Measurements from ENCODE around the gene CSF1. TPM values are rescaled to one million over a fixed set of nuclear protein-coding genes. Genes with fewer than 3 reads are reported as not detected.

CSF1 gene
- polyA plus RNA-seq, 10 donors = 7.0 to 13.9 (median 9.3) TPM

DNA sequence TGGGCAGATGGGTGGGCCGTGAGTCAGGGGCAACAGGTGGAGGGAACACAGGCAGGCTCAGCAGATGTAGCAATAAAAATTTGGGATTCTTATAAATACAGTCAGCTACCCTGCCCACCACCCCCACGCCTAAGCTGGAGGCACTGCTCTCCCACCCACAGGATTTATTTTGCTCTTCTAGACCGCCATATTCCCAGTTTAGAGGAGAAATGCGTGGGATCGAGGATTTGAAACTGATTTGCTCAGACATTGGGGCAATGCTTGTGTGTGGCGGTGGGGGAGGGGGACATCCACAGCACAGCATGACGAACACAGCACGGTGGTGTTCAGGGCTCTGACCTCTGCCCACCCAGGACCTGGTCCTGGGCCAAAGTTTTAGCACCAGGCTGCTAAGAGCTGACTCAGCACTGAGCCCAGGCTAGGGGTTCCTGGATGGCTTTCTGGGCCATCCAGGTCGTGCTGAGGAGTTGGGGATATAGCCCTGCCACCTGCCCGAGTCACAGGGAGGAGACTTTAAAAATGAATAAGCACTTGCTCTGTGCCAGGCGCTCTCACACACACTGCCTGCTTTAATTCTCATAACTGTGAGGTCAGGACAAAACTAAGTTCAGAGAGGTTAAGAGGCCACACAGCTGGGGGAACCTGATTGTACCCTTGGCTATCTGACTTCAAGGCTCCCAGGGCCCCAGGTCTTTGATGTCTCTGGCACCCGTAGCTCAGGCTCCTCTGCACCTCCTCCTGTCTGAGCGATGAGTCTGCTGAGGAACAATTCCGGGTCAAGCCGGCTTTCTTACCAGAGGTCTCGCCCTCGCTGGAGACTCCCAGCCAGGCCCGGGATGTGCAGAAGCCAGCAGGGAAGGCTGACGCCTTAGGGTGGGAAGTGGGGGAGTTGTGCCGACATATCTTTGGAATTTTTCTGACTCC, 29.4 kb upstream of the CSF1 start:
- no peak for DNase-seq

DNA sequence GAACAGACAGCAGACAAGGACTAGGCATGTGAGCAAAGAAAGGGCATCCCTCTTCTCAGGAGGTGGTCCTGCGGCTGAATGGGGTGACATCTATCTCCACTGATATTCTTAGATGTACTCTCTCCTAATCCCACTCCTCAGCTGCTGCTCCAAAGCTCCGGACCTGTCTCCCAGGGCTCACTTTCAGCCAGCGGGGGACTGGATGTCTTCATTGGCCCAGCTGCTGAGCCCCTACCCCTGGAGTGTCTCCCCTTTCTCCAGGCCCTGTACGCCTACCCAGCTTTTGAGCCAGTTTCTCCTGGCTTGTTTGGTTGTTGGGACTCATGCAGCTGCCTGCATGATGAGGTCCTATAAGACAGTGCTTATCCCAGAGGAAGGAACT, 28.8 kb upstream of the CSF1 start:
- no peak for DNase-seq

DNA sequence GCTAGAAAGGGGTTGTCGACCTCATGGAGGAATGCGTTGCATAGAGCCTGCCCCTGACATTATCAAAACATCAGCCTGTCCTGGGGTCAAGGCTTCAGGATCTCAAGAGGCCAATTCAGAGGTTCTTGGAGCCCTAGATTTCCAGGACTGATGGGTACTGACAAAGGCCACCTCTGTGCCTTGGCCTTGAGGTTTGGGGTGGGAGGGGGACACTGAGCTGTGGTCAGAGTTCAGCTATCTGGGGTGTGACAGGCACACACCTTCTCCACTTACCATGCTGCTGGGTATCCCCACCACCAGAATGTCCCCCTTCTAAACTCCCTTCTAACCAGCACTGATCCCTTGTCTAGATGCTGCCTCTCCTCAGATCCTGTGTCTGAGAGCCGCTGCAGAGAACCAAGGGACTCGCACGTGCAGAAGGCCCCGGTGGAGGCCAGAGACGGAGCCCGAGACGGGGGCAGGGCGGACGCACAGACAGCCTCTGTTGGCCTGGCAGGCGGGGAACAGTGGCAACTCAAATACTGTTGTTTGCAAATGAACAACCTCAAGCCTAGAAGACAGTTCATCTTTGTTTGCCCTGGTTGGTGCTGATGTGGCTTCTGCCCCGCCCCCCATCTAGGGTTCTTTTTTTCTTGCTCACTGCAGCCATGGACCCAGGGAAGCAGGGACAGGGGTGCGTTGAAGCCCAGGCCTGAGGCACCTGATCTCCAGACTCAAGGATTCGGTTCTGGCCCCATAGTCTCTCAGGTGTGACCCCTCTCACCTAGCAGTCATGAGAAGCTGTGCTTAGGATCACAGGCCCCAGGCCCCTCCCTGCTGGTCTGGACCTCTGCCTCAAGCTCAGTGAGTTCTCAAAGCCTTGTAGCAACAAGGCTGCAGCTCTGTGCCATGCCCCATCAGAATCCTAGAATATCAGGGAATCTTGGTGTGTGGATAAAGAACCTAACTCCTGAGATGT, 28.1 kb upstream of the CSF1 start:
- no peak for DNase-seq

DNA sequence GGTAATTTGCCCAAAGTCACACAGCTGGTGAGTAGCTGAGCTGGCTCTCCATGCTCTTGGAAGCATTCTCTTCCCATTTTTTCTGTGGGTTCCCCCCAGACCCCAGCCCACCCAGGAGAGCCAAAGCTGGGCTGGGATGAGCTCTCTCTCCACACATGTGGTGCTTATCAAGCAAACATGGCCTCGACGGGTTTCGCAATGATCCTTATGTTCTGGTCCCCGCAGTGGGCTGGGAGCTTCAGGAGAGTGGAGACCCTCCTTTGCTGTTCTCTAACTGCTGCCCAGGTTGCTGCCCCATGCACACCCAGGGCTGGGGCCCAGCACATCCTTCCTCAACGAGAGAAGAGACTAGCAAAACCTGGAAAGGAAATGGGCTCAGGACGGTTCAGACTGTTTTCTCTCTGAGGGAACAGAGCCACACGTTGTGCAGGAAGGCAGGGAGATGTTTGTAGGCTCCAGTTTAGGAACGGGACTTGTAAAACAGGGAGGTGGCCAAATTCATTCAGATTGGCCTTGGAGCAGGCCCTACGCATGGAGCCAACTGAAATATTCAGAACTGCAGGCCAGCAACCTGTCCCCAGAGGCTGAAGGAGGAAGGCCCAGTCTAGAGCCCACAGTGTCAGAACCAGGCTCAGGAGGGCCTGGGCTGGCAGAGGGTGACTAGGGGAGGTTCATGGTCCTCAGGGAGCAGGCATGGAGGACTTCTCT, 27.2 kb upstream of the CSF1 start:
- DNase-seq = peak in 2 of 3 donors; percentile 47 to 72

DNA sequence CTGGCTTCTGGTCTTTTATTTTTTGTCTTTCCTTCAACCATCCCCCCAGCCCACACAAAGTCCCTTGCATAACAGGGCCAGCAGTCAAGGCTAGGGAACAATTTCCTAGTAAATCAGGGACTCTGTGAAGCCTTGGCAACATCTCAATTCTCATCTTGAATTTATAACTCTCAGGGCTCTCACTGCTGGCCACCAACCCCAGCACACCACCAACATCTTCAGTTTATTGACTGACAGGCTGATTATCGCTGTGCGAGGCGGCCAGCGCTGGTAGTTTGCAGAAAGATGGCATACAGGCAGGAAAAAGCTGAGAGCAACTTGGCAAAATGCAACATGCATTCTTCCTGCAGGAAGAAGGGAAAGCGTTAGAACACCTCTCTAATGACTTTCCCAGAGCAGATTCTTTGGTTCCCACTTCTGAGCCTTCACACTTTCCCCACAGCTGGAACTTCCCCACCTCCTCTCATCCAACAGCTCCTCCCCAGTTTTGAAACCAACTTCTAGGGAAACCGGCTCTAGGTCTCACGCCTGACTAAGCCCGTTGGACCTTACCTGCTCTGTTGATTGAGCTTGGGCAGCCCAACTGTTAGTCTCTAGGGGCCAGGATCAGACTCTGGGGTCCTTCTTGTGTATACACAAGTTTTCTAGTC, 26.3 kb upstream of the CSF1 start:
- peak in 2 of 3 donors; percentile 59 to 74 for DNase-seq

DNA sequence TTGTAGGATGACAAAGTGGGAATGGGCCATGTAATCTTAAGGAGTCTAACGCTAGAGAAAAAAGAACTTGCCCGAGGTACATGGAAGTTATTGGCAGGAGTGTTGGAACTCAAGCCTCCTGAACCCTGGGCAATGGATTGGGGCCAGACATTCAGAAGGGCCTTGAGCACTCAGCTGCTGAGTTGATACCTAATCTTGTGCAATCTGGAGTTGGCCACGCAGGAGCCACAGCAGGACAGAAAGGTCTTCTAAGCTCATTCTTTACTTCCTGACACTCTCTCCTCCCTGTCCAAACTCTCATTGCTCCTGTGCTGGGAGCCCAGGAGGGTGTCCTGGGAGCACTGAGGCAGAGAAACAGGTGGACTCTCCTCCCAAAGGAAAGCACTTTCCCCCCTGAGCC, 25.1 kb upstream of the CSF1 start:
- no peak for DNase-seq

DNA sequence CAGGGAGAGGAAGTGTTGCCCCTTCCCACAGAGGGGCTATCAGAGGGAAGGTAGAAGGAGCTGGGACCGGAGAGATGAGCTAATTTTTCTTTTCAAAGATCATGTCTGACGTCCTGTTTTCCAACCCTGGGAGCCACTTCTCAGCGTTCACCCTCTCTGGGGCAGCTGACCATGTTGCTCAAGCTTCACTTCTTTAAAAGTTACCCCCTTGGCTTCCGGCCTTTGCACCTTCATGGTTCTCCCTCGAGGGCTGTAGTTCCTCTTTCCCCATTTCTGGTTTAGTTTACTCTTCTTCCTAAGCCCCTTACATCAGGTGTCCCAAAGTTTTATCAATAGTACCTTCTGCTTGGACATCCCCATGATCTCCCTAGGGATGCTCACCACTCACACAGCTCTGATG, 23.8 kb upstream of the CSF1 start:
- DNase-seq = no peak

DNA sequence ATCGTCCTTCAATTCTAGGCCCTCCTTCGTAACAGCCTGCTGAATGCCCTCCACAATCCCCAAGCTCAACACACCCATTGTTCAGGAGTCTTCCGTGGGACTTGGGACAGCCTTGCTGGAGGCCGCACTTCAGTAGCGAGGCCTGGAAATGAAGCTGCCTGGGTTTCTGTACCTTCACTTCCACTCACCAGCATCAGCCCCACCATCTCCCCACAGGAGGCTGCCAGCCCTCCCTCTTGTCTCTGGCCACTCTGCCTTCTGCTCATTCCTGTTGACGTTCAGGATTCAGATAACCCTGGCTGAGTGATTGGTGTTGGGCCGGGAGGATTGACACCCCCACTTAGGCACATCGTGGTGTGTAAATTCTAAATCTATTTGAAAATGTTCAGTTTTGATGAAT, 23.4 kb upstream of the CSF1 start:
- DNase-seq = no peak

DNA sequence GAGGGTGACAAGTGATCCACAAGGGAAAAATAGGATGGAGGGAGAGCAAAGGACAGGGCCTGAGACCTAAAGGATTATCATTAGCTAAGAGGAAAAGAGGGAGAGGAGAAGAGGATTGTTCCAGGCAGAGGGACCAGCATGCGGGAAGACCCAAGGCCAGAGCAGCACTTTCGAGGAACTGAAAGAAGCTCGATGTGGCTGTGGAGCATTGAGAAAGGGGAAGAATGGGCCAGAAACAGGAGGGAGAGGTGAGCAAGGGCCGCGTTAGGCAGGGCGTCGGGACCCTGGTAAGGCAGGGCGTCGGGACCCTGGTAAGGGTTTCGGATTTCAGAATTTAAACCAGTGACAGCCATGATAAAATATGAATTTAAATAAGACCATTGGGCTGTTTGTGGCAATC, 22.8 kb upstream of the CSF1 start:
- no peak for DNase-seq

DNA sequence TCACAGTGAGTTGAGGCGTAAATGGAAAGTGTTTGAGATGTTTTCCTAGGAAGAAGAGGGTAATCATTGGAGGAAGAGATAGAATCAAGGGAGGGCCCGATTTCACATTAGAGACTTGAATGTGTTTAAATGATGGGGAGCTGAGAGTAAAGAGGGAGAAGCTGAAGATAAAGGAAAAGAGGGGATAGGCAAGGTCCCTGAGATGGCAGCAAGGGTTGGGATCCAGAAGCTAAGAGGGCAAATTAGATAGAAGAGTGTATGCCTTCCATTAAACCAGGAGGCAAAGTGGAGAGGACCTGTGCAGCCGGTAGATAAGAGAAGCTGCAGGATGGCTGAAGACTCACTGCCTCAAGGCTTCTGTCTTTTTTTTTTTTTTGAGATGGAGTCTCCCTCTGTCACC, 21.6 kb upstream of the CSF1 start:
- no peak for DNase-seq

DNA sequence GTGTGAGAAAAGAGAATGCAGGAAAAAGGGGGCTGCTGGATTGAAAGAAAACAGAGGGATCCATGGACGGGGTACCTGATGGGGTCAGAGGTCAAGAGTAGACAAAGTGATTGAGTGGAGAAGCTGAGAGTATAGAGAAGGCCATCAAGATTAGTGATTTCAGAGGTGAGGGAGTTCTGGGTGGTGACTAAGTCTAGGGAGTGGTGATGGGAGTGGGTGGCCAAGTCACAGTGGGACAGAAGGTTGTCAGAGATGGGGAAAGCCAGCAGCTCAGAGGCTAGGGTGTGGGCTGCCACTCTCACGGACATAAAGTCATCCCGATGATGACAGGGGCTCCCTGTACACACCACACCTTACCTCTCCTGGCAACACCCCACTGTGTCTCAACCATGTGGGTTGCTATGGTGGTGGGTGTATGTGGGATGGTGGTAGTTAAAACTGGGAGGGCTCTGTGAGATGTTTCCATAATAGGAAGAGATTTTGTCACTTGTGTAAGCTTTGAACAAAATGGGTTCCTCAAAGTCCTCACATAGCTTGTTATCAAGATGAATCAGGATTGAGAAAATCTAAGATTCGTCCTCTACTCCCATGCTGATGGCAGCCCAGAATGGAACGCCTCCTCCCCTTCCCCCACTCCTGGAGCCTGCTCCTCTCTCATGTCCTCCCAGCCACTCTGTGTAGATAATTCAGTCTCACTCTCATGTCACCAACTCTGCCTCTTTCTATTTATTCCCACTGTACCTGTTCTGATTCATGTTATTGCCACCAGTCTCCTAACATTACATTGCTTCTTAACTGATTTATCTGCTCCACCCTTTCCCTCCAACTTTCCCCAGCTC, 20.3 kb upstream of the CSF1 start:
- DNase-seq = no peak

DNA sequence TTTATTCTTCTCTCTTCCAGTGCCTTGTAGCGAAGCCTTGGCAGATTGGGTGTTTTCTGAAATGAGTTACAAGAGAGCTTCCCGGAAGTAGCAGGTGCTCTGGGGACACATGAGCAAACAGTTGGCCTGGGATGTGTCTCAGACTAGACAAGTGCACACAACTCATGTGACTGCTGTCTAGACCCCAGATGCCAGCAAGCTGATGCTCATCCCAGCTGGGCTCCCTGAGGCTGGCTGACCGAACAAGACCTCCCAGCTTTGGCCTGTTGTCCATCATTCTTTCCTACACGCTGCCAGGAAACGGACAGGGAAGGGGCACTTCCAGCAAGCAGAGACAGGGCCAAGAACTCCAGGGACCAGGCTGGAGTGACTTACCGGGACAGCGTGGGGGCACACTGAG, 18.7 kb upstream of the CSF1 start:
- peak in 2 of 3 donors; percentile 39 to 57 for DNase-seq

DNA sequence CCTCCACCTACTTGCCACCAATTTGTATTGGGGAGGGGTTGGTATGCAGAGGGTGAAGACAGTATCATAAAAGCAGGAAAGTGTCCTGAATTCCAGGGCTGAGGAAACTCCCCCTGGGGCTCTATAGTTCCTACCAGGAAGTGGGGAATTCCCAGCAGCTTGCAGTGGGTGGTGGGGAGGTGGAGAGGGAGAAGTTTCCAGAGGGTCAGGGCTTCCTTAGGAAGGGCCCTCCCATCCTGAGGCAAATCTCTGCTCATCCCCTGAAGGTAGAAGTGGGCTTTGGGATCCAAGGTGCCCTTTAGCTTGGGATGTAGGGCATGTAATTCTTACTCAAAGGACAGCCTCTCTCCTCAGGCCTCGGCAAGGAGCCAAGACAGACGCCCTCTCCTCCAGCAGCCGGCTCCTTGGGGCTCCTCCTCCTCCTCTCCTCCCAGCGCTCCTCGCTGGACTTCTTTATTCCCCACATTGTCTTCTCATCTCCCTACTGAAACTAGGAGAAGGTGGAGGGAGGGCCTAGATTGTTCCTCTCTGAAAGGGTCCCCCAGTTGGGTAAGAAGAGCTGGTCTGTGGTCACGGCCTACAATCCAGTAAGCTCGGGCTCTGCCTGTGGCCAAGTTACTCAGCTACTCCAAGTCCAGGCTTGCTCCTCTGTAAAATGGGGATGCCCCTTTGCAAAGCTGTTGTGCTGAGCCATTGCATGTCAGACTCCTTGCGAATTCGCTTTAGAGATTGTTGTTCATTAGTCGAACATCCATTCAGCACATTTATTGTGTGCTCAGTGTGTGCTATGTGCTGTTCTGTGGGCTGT, 17.9 kb upstream of the CSF1 start:
- peak in 1 of 3 donors; percentile 54 for DNase-seq

DNA sequence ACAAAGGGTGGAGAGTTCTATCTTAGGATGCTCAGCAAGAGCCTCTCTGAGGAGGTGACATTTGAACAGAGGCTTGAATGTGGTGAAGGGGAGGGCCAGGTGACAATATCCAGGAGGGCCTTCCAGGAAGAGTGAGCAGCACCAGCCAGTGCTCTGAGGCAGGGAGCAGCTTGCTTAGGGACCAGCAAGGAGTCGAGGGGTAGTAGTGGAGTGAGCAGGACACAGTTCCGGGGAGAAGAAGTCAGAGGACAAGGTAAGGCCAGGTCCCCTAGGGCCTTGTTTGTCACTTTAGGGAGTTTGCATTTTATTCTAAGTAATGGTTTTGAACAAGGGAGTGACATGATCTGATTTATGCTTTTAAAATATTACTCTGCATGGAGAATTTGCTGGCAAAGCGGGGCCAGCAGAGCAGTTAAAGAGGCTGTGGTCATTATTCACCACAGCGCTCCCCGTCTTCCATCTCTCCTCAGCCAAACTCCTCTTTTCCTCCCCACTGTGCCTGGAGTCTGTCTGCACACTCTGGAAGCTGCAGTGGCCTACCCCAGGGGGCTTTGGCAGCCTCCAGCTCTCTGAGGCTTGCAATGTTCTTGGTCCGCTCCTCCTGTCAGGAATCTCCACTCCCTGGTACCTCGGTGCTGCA, 17.0 kb upstream of the CSF1 start:
- DNase-seq = no peak

DNA sequence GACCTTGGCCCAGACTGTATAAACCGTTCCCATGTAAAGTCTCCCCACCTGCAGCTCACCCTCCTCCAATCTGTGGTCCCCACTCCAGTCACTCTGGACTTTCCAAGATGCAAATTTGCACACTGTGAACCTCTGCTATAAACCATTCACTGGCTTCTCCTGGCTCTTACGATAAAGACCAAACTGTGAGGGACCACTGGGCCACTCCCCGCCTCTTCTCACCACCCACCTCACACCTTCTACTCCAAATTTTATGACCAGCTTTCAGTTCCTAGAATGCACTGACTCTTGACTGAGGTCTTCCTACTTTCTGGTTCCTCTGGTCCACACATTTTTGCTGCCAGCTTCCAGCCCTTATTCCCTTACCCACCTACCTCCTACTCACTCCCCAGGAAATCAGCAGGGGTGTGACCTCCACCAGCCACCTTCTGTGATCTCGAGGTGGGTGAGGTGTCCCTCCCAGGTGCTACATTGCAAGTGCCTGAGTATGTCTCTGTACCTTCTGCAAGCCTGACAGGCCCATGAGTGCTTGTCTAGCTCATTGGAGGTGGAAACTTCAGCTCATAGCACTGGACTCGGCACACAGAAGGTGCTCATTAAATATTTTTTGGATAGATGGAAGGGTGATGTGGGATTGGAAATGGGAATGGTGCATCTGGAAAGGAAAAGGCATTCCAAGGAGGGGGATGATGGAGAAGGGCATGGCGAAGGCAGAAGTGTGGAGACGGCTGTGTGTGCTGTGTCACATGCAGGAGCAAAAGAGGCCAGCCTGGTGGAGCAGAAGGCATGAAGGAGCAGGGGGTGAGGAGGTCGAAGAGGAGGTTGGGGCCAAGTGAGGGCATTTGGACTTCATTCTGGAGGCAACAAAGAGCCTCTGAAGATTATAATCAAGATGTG, 15.6 kb upstream of the CSF1 start:
- DNase-seq = no peak

DNA sequence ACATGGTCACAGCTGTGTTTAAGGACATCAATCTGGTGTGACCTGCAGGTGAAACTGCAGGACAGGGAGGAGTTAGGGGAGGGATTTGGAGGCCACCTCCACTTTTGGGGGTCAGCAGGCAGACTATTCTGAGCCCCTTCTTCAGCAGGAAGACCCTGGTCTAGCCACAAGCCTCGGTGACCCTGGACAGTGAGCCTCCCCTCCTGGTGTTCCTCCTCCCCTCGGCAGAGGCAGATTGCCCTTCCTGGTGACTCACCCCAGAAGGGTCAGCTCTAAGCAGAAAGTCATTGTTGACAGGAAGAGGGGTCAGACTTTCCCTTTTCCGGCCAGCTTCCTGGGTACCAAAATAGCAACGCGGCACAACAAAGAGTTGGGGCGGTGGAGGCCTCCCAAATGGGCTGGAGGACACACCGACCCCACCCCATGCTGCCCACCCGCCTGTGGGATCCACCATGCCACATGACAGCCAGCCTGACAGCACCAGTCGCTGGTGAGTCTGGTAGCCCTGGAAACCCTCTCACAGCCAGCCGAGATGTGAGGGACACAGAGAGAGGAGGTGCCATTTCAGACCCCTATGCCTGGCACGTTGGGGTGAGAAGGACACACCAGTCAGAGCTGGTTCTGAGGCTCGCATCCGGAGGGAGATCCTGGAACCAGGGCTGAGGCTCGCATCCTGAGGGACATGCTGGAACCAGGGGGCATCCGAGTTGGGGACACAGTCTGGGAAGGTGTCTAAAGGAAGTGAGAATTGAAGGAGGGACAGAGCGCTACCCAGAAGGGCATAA, 14.7 kb upstream of the CSF1 start:
- DNase-seq = peak in 1 of 3 donors; percentile 48

DNA sequence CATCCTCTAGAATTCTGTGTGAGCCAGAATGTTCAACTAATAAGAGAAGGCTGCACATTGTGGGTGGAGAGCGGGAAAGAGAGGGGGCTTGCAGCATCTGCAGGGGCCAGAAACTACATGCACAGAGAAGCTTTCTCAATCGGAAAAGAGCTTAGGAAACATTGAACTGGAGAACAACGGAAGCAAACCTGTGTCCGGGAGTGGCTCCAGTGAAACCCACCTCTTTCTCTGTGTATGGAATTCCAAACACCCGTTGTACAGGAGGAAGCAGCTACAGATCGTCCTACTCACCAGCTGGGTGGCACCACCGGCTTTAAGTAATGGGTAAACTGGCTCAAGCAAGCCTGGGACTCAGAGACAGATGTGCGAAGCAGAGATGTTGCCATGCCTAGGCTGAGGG, 14.0 kb upstream of the CSF1 start:
- DNase-seq = no peak
